ENCODE measurements around the gene PRKCZ.
"Not testable (repeated sequence)": the region's sequence is repeated elsewhere in the genome, so short reads cannot be mapped to it uniquely, and the experiment has no call there.

GRCh38 chr1:2139156-2139555 lies 88.9 kb downstream of the PRKCZ start:
- TF ChIP-seq CTCF (IDR thresholded peaks at IDR 0.05); POLR2AphosphoS5 (IDR thresholded peaks at IDR 0.05; ENCODE audit: insufficient read depth in 1 of 2, low read depth in 1 of 2): not testable (repeated sequence)

All from vagina (tissue), 2 donors.